HG02623 (cell line): ENCODE measurements around the gene MKRN1.
"Not testable (repeated sequence)": the region's sequence is repeated elsewhere in the genome, so short reads cannot be mapped to it uniquely, and the experiment has no call there.

Experiments used
- ATAC-seq: cut with Tn5 transposase; IDR thresholded peaks from one replicate; pipeline ENCODE4 v1.9.1; 2021; ENCODE audit warnings: moderate library complexity; ENCODE audit not compliant: unreplicated experiment

MKRN1 gene

DNA sequence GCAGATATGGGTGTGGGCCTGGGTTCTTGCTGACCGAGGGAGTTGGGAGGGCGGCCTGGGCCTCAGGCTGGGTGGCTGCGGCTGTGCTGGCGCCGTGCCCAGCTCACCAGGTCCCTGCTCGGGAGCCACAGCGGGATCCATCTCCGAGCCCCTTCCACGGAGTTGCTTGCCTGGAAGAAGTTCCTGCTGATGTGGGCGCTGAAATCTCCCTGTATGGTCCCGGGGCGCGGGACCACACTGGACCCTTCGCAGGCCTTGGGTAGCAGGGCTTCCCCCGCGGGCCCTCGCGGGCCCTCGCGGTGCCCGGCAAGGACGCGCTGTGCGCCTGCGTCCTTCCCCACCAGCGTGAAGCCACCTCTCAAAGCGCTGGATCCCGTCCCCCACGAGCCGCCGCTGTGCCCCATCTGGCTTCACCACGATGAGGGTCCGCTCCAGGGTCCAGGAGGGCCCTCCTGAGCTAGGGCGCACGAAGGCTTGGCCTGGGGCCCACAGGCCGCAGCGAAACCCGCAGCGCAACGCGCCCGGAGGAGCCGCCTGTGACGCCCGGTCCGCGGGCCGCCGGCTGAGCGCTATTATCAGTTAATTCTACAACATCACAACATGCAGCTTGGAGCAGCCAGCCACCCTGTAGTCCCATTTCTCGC is 43.9 kb downstream of the MKRN1 start:
- ATAC-seq = no peak

DNA sequence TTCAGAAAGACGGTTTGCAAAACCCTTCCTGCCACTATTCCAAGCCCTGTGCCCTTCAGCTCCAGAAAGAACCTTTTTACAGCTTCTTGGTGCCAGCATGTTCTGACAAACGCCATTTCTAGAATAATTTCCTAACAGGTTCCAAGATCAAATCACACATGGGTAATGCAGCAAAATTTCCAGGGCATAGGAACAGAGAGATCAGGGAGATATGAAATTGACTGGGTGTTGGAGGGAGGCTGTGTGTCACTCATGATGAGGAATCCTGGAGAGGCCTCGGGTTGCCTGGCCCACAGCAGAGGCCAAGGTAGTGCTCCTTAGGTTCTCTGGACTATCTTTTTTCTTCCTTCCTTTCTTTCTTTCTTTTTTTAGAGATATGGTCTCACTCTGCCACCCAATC is 45.9 kb downstream of the MKRN1 start:
- no peak for ATAC-seq

DNA sequence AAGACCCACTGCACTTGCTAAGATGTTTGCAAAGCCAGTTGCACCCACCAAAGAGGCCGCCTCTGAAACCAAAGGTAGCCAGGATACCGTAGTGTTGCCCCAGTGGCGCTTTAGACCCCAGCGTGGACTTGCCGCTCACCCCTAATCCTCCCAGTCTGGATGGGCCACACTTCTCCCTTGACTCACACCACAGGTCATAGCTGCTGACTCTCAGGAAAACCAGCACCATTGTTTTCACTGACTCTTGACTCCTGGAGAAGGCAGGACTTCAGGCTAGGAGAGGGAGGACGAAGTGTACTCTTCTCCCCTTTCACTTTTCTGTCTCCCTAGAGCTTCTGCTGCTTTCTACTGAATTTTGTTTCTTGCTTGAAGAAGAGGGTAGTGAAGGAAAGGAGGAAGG is 53.2 kb downstream of the MKRN1 start:
- no peak for ATAC-seq

DNA sequence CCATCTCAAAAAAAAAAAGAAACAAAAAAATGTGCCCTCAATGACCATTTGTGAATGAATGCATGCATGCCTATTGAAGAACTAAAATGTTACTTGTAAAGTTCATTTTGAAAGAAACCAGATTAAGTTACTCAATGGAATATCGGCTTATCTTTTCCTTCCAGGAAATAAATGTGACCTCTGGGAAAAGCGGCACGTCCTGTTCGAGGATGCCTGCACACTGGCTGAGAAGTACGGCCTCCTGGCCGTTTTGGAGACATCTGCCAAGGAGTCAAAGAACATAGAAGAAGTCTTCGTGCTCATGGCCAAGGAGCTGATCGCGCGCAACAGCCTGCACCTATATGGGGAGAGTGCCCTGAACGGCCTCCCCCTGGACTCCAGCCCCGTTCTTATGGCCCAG is 53.6 kb downstream of the MKRN1 start:
- ATAC-seq = no peak

DNA sequence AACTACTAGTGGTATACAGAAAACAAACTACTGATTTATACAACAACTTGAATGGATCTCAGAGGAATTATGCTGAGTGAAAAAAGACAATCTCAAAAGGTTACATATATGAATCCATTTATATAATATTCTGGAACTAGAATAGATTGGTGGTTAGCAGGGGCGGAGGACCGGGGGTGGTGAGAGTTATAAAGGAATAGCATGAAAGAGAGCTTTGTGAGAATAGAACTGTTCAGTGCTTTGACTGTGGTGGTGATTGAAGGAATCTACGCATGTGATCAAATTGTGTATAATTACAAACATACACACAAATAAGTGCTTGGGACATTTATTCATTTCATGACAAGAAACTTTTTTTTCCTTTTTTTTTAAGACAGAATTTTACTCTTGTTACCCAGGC is 55.8 kb downstream of the MKRN1 start:
- no peak for ATAC-seq

DNA sequence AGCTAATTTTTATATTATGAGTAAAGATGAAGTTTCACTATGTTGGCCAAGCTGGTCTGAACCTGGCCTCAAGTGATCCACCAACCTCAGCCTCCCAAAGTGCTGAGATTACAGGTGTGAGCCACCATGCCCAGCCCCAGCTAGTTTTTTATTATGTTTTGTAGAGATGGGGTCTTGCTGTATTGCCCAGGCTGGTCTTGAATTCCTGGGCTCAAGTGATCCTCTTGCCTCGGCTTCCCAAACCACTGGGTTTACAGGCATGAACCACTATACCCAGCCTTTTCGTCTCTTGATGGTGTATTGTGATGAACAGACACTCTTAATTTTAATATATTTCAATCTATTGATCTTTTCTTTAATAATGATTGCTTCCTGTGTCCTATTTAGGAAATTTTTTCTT is 57.8 kb downstream of the MKRN1 start:
- no peak for ATAC-seq

DNA sequence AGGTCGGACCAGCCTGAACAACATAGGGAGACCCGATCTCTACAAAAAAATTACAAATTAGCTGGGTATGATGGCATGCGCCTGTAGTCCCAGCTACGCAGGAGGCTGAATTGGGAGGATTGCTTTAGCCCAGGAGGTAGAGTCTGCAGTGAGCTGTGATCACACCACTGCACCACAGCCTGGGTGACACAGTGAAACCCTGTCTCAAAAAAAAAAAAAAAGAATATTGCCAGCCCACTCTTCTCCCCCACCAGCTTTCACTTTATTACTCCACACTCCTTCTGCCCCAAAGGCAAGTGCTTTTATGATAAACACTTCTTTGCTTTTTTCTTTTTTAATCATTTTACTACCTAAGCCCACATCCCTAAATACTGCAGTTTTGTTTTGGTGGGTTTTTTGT is 60.7 kb downstream of the MKRN1 start:
- ATAC-seq = no peak

DNA sequence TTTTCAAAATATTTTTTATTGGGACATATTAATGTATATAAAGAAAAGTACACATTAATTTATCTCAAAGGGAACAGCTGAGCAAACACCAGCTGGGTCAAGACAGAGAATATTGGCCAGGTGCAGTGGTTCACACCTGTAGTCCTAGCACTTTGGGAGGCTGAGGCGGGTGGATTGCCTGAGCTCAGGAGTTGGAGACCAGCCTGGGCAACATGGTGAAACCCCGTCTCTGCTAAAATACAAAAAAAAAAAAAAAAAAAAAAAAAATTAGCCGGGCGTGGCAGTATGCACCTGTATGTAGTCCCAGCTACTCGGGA is 61.2 kb downstream of the MKRN1 start:
- ATAC-seq = not testable (repeated sequence)

DNA sequence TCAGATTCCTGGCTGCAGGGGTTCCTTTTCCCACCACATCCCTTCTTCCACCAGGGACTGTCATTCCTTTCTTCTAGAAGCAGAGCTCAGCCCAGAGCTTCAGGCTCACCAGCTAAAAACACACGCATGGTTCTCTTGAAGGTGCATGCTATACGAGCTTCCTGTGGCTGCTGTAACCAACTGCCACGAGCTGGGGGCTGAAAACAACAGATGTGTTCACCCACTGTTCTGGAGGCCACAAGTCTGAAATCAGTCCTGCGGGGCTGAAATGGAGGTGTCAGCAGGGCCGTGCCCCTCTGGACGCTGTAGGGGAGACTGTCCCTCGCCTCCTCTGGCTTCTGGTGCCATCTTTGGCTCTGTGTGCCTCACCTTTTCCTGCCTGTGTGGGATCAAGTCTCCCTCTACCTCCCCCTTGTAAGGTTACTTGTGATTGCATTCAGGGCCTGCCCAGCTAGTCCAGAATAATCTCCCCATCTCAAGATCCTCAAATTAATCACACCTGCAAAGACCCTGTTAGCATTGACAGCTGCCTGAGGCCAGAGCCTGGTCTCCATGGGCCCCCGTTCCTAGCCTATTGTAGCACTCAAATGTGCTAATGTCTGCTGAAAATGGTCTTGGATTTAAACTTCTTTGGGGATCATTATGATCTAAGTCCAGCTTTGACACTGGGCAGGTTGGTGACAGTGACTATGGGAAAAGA is 61.7 kb downstream of the MKRN1 start:
- no peak for ATAC-seq

DNA sequence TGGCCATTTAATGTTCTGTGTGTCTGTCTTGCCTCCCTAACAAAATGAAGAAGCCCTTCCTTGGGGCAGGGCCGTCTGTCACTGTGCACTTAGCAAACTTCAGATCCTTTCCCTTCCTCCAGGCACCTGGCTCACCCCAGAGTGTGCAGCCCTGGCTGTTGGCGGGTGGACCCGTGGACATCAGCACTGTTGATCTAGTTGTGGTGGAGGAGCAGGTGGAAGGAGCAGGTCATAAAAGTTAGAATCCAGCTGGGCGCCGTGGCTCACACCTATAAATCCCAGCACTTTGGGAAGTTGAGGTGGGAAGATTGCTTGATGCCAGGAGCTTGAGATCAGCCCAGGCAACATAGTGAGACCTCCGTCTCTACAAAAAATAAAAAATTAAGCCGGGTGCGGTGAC is 62.7 kb downstream of the MKRN1 start:
- no peak for ATAC-seq

DNA sequence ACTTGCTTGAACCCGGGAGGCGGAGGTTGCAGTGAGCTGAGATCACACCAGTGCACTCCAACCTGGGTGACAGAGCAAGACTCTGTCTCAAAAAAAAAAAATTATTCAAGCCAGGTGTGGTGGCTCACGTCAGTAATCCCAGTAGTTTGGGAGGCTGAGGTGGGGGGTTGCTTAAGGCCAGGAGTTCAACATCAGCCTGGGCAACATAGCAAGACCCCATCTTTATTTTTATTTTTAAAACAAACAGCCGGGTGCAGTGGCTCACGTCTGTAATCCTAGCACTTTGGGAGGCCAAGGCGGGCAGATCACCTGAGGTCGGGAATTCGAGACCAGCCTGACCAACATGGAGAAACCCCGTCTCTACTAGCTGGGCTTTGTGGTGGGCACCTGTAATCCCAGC is 63.5 kb downstream of the MKRN1 start:
- not testable (repeated sequence) for ATAC-seq

DNA sequence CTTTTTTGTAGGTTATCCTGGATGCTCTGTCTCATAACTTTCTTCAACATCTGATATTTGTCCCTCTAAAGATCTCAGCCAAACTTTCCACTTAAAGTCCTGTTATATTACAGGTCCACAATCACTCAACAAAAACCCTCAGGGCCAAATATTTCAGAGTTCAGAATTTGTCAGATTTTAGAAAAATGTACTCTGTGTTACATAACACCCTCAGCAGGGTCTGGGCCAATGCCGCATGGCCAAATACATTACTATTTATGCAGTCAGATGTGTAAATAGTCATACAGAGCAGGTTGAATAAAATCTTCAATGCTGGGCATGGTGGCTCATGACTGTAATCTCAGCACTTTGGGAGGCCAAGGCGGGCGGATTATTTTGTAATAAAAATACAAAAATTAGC is 63.9 kb downstream of the MKRN1 start:
- no peak for ATAC-seq

DNA sequence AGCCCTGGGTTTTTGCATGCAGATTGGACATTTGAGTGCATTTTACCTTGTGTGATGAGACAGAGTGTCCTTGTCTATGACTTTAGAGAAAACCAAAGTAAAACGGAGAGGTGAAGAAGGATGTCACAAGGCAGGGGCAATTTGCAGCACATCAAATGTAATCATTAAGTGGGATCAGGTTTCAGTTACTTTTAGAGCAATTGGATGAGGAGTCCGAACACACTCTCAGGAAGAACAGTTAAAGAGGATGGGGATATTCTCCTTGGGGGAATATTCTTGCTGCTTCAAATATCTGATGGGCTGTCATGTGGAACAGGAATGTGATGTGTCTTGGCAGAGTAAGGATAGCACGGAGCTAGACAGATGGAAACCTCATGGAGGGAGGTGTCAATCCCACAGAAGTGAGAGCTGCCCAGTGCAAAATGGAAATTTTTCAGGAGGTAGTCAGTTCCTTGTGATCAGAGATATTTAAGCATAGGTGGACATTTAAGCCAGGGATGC is 74.7 kb downstream of the MKRN1 start:
- no peak for ATAC-seq

DNA sequence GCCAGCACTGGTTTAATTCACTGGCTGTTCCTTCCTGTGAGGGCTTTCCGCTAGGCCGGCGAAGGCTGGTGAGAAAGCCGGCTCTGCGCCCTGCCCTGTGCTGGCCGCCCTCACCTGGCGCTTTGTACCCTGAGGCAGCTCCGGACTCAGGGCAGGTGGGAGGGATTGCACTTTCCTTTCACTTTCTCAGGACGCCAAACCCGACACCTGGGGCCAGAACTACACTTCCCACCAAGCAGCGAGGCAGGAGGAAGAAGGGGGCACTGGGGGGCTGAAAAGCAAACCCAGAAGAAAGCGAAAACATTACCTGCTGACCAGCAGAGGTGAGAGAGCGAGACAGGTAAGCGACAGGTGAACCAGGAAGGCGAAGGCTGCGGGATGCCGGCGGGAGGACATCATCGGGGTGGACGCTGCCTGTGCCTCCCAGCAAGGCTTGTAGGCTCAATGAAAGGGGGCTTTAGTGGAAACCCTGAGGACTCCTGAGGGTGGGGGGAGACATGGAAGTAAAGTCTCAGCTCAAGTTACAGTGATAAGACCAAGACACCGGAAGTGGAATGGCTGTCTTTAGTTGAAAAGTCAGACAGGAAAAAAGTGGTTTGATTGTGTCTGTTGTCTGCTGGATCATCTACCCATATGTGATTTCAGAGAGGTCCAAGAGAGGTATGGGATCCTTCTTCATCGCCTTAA is 75.3 kb downstream of the MKRN1 start, which contains the start of gene RAB19:
Gene RAB19 (plus strand): TSS at position 181 of the 687 bp plus-strand sequence. CDS start 3,589 bp downstream, outside the sequence.
- ATAC-seq = no peak
